Measurements from ENCODE around the gene RTEL1. TPM values are rescaled to one million over a fixed set of nuclear protein-coding genes. Genes with fewer than 3 reads are reported as not detected.
"Not testable (repeated sequence)": the region's sequence is repeated elsewhere in the genome, so short reads cannot be mapped to it uniquely, and the experiment has no call there.

RTEL1 gene
- total RNA-seq, 2 experiments from 2014 or later: 25.5 to 27.6 TPM

DNA sequence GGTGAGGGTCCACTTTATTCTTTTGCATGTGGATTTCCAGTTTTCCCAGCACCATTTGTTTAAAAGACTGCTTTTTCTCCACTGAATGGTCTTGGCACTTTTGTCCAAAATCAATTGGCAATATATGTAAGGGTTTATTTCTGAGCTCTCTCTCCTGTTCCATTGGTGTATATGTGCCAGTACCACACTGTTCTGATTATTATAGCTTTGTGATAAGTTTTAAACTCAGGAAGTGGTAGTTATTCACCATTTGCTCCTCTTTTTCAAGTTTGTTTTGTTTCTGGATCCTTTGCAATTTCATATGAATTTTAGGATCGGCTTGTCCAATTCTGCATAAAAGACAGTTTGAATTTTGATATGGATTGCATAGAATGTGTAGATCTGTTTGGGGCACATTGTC lies 54.1 kb downstream of the RTEL1 start:
- H3K36me3 ChIP-seq (ENCODE audit: insufficient read depth, low read length): peaks cover 65% of the 10 kb centered on the region
- POLR2A ChIA-PET: interaction anchor here (2.3 kb wide), 1 partner anchor 25 kb away, joined by 12 read pairs; the partner anchor contains the start of gene LIME1
- H3K9me3 ChIP-seq (ENCODE audit: control insufficient read depth in 1 of 2, insufficient read depth in 1 of 2, low read length in 2 of 2): peaks cover 15 to 16% of the 10 kb centered on the region in 2 experiments

DNA sequence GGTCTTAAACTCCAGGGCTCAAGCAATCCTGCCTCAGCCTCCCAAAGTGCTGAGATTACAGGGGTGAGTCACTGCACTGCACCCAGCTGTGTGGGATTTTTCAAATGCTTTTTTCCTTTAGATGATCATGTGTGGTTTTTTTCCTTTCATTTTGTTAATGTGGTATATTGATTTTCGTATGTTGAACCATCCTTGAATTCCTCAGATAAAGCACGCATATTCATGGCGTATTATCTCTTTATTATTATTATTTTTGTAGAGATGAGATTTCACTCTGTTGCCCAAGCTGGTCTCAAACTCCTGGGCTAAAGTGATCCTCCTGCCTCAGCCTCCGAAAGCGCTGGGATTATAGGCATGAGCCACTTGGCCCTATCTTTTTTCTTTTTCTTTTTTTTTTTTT lies 56.7 kb downstream of the RTEL1 start:
- ChIA-PET POLR2A (interaction anchor here (1.0 kb wide), 1 partner anchor 22 kb away, joined by 3 read pairs; the partner anchor contains the start of gene LIME1), CTCF (no interaction called here)
- H3K9me3 ChIP-seq (ENCODE audit: control insufficient read depth in 1 of 2, insufficient read depth in 1 of 2, low read length in 2 of 2): peaks cover 22 to 23% of the 10 kb centered on the region in 2 experiments
- Mint-ChIP-seq H3K27ac (no peak overlapping the region), H3K27me3 (no peaks in the 10 kb centered on the region), H3K36me3 (ENCODE audit: low read depth) (peaks cover 94% of the 10 kb centered on the region), H3K9me3 (peaks cover 5% of the 10 kb centered on the region), H3K4me1 (ENCODE audit: low read depth) (peaks cover 47% of the 10 kb centered on the region), H3K4me3 (no peak overlapping the region)
- peaks cover 77% of the 10 kb centered on the region for H3K36me3 ChIP-seq (ENCODE audit: insufficient read depth, low read length)
- H3K27me3 ChIP-seq (ENCODE audit: control insufficient read depth in 1 of 2, insufficient read depth in 2 of 2, low read length in 2 of 2): no peaks in the 10 kb centered on the region
- no peak overlapping the region for H3K4me3 ChIP-seq (ENCODE audit: low read length)
- peaks cover 21% of the 10 kb centered on the region for H3K4me1 ChIP-seq (ENCODE audit: insufficient read depth, low read length)
- H3K27ac ChIP-seq (ENCODE audit: low read depth in 1 of 2, low read length in 2 of 2): no peak overlapping the region
- ATAC-seq (ENCODE audit: poor library complexity) (no peak), DNase-seq (no peak)
- intact Hi-C loops (cut with DNase I, micrococcal nuclease): no loop called here
- TF ChIP-seq, protein P1, sequence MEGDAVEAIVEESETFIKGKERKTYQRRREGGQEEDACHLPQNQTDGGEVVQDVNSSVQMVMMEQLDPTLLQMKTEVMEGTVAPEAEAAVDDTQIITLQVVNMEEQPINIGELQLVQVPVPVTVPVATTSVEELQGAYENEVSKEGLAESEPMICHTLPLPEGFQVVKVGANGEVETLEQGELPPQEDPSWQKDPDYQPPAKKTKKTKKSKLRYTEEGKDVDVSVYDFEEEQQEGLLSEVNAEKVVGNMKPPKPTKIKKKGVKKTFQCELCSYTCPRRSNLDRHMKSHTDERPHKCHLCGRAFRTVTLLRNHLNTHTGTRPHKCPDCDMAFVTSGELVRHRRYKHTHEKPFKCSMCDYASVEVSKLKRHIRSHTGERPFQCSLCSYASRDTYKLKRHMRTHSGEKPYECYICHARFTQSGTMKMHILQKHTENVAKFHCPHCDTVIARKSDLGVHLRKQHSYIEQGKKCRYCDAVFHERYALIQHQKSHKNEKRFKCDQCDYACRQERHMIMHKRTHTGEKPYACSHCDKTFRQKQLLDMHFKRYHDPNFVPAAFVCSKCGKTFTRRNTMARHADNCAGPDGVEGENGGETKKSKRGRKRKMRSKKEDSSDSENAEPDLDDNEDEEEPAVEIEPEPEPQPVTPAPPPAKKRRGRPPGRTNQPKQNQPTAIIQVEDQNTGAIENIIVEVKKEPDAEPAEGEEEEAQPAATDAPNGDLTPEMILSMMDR (IDR thresholded peaks at IDR 0.05): no peak

More for the DNA sequence above, 54.1 kb downstream of the RTEL1 start:
- peaks cover 48% of the 10 kb centered on the region for H3K4me1 Mint-ChIP-seq (ENCODE audit: low read depth)
- intact Hi-C loops (cut with DNase I, micrococcal nuclease): no loop called here
- H3K27me3 ChIP-seq (ENCODE audit: control insufficient read depth in 1 of 2, insufficient read depth in 2 of 2, low read length in 2 of 2): no peaks in the 10 kb centered on the region
- H3K4me3 ChIP-seq (ENCODE audit: low read length): no peak overlapping the region
- ATAC-seq (ENCODE audit: poor library complexity) (no peak), DNase-seq (no peak)
- peaks cover 37% of the 10 kb centered on the region for H3K4me1 ChIP-seq (ENCODE audit: insufficient read depth, low read length)
- no peak overlapping the region for H3K27ac ChIP-seq (ENCODE audit: low read depth in 1 of 2, low read length in 2 of 2)
- no peaks in the 10 kb centered on the region for H3K27me3 Mint-ChIP-seq
- peaks cover 82% of the 10 kb centered on the region for H3K36me3 Mint-ChIP-seq (ENCODE audit: low read depth)
- TF ChIP-seq, protein P1 (IDR thresholded peaks at IDR 0.05): no peak
- CTCF ChIA-PET: no interaction called here
- peak overlapping the region; percentile 61 for H3K4me3 Mint-ChIP-seq
- peaks cover 2% of the 10 kb centered on the region for H3K9me3 Mint-ChIP-seq
- H3K27ac Mint-ChIP-seq: no peak overlapping the region

DNA sequence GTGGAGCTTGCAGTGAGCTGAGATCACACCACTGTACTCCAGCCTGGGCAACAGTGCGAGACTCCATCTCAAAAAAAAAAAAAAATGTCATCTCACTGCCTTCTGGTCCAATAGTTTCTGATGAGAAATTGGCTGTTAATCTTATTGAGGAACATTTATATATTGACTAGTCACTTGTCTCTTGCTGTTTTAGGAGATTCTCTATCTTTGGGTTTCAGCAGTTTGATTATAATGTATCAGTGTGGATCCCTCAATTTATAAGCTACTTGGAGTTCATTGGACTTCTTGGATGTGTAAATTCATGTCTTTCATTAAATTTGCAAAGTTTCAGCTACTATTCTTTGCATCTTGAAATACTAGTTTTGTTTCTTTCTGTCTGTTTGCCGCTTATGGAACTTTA lies 60.9 kb downstream of the RTEL1 start:
- DNase-seq (no peak), ATAC-seq (ENCODE audit: poor library complexity) (no peak)
- H3K4me3 Mint-ChIP-seq: no peak overlapping the region
- H3K27ac ChIP-seq (ENCODE audit: low read depth in 1 of 2, low read length in 2 of 2): no peak overlapping the region
- H3K36me3 ChIP-seq (ENCODE audit: insufficient read depth, low read length): peaks cover 60% of the 10 kb centered on the region
- peaks cover 19% of the 10 kb centered on the region for H3K4me1 ChIP-seq (ENCODE audit: insufficient read depth, low read length)
- H3K36me3 Mint-ChIP-seq (ENCODE audit: low read depth): peaks cover 88% of the 10 kb centered on the region
- H3K4me3 ChIP-seq (ENCODE audit: low read length): no peak overlapping the region
- no peaks in the 10 kb centered on the region for H3K27me3 ChIP-seq (ENCODE audit: control insufficient read depth in 1 of 2, insufficient read depth in 2 of 2, low read length in 2 of 2)
- intact Hi-C loops (cut with DNase I, micrococcal nuclease): no loop called here
- H3K27me3 Mint-ChIP-seq: no peaks in the 10 kb centered on the region
- peaks cover 5% of the 10 kb centered on the region for H3K9me3 Mint-ChIP-seq
- peaks cover 39% of the 10 kb centered on the region for H3K4me1 Mint-ChIP-seq (ENCODE audit: low read depth)
- H3K9me3 ChIP-seq (ENCODE audit: control insufficient read depth in 1 of 2, insufficient read depth in 1 of 2, low read length in 2 of 2): peaks cover 21 to 23% of the 10 kb centered on the region in 2 experiments
- no peak overlapping the region for H3K27ac Mint-ChIP-seq
- POLR2A ChIA-PET: no interaction called here
- TF ChIP-seq, protein P1 (IDR thresholded peaks at IDR 0.05): no peak
- CTCF ChIA-PET: interaction anchor here (0.7 to 1.1 kb wide), 2 partner anchors 67 to 77 kb away, joined by 3 read pairs; no protein-coding TSS in a partner anchor

DNA sequence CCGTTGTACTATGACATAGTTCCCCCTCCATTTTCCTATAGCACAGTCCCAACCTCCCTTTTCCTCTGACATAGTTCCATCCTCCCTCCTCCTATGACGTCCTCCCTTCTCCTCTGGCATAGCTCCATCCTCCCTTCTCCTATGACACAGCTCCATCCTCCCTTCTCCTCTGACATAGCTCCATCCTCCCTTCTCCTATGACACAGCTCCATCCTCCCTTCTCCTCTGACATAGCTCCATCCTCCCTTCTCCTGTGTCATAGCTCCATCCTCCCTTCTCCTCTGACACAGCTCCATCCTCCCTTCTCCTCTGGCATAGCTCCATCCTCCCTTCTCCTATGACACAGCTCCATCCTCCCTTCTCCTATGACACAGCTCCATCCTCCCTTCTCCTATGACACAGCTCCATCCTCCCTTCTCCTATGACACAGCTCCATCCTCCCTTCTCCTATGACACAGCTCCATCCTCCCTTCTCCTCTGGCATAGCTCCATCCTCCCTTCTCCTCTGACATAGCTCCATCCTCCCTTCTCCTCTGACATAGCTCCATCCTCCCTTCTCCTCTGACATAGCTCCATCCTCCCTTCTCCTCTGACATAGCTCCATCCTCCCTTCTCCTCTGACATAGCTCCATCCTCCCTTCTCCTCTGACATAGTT lies 65.0 kb downstream of the RTEL1 start:
- DNase-seq; H3K4me3 Mint-ChIP-seq; intact Hi-C loops (cut with DNase I, micrococcal nuclease); H3K27me3 Mint-ChIP-seq; H3K9me3 Mint-ChIP-seq; H3K27ac Mint-ChIP-seq; H3K27ac ChIP-seq (ENCODE audit: low read depth in 1 of 2, low read length in 2 of 2); ATAC-seq (ENCODE audit: poor library complexity); H3K27me3 ChIP-seq (ENCODE audit: control insufficient read depth in 1 of 2, insufficient read depth in 2 of 2, low read length in 2 of 2); H3K4me3 ChIP-seq (ENCODE audit: low read length): not testable (repeated sequence)
- ChIA-PET CTCF (interaction anchor here (2.3 kb wide), 1 partner anchor 13 kb away, joined by 4 read pairs; the partner anchor contains the start of gene LIME1), POLR2A (interaction anchor here (1.0 kb wide), 1 partner anchor 15 kb away, joined by 3 read pairs; the partner anchor contains the start of genes ARFRP1 and ZGPAT)
- Histone ChIP-seq H3K36me3 (ENCODE audit: insufficient read depth, low read length) (peaks cover 37% of the 10 kb centered on the region), H3K4me1 (ENCODE audit: insufficient read depth, low read length) (peaks cover 33% of the 10 kb centered on the region), H3K9me3 (ENCODE audit: control insufficient read depth in 1 of 2, insufficient read depth in 1 of 2, low read length in 2 of 2) (peaks cover 16 to 22% of the 10 kb centered on the region in 2 experiments)
- peaks cover 79% of the 10 kb centered on the region for H3K36me3 Mint-ChIP-seq (ENCODE audit: low read depth)
- peaks cover 41% of the 10 kb centered on the region for H3K4me1 Mint-ChIP-seq (ENCODE audit: low read depth)

DNA sequence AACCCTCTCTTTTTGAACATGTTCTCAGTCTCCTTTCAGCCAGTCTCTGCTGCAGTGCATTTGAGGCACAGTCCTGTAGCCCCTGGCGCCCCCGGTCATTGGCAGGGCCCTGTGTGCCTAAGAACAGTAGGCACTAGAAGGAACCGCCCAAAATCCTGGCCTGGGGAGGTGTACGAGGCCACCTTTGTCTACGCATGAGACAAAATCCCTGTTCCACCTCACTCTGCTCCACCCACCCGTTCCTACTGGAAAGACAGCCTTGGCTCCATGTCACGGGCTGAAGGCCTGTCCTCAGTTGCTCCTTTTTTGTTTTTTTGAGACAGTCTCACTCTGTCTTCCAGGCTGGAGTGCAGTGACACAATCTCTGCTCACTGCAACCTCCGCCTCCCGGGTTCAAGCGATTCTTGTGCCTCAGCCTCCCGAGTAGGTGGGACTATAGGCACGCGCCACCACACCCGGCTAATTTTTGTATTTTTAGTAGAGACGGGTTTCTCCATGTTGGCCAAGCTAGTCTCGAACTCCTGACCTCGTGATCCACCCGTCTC lies 72.1 kb downstream of the RTEL1 start:
- DNase-seq: peak in 2 of 14 experiments; percentile 15 to 18
- H3K9me3 ChIP-seq (ENCODE audit: control insufficient read depth in 1 of 2, insufficient read depth in 1 of 2, low read length in 2 of 2); H3K27me3 ChIP-seq (ENCODE audit: control insufficient read depth in 1 of 2, insufficient read depth in 2 of 2, low read length in 2 of 2); CTCF ChIA-PET; H3K4me3 Mint-ChIP-seq; H3K27ac Mint-ChIP-seq; H3K27me3 Mint-ChIP-seq; H3K9me3 Mint-ChIP-seq; ATAC-seq (ENCODE audit: poor library complexity): not testable (repeated sequence)
- Mint-ChIP-seq H3K36me3 (ENCODE audit: low read depth) (peaks cover 45% of the 10 kb centered on the region), H3K4me1 (ENCODE audit: low read depth) (peaks cover 37% of the 10 kb centered on the region)
- H3K36me3 ChIP-seq (ENCODE audit: insufficient read depth, low read length): peaks cover 37% of the 10 kb centered on the region
- intact Hi-C loops (cut with DNase I, micrococcal nuclease): loop anchor here in 1 of 2 experiments (10.0 kb wide), 1 partner anchor 75 kb away; the partner anchor contains the start of genes RTEL1 and STMN3
- H3K27ac ChIP-seq (ENCODE audit: low read depth in 1 of 2, low read length in 2 of 2): peak overlapping the region; percentile 32 to 43
- H3K4me1 ChIP-seq (ENCODE audit: insufficient read depth, low read length): peaks cover 72% of the 10 kb centered on the region
- peak overlapping the region; percentile 6 for H3K4me3 ChIP-seq (ENCODE audit: low read length)
- POLR2A ChIA-PET: interaction anchor here (0.7 to 5.0 kb wide), 3 partner anchors 21 to 105 kb away, joined by 3 to 27 read pairs (median 3); partner anchors contain the start of genes ARFRP1 and ZGPAT

All from CD4-positive, alpha-beta T cell (primary cell).